ENCODE results near the gene PLA2G4E. TPM values are rescaled to one million over a fixed set of nuclear protein-coding genes. Genes with fewer than 3 reads are reported as not detected.

PLA2G4E gene
- total RNA-seq, 1 experiment from 2014 or later: 1.8 TPM

GRCh38 chr15:42060797-42061196 lies 40.0 kb upstream of the PLA2G4E start:
- BruUV-seq (replicated peaks): no TSS peak
- no peak for DNase-seq
- no peak for TF ChIP-seq CTCF (IDR thresholded peaks at IDR 0.05; ENCODE audit: insufficient read depth in 1 of 2, low read depth in 1 of 2, low read length in 1 of 2, severe bottlenecking in 1 of 2, unreplicated experiment in 1 of 2)
- Histone ChIP-seq H3K9me3 (no peaks in the 10 kb centered on the region), H3K36me3 (ENCODE audit: control insufficient read depth, insufficient read depth, low read length) (no peaks in the 10 kb centered on the region), H3K27me3 (replicated peaks; ENCODE audit: control insufficient read depth, insufficient read depth, low read length) (no peaks in the 10 kb centered on the region), H3K4me1 (peaks cover 23% of the 10 kb centered on the region), H3K4me3 (ENCODE audit: low read depth, low read length) (no peak overlapping the region)
- no peak overlapping the region for H3K27ac Mint-ChIP-seq (ENCODE audit: unreplicated experiment)
- H3K36me3 Mint-ChIP-seq (ENCODE audit: insufficient read depth, unreplicated experiment): peaks cover 17% of the 10 kb centered on the region
- no peak overlapping the region for H3K4me3 Mint-ChIP-seq (ENCODE audit: unreplicated experiment)
- ChIA-PET POLR2A (no interaction called here), CTCF (interaction anchor here (0.6 to 2.9 kb wide), 2 partner anchors 72 to 74 kb away, joined by 3 to 12 read pairs; no protein-coding TSS in a partner anchor)
- no peaks in the 10 kb centered on the region for H3K9me3 Mint-ChIP-seq (ENCODE audit: unreplicated experiment)
- H3K4me1 Mint-ChIP-seq (ENCODE audit: low read depth, unreplicated experiment): peaks cover 12% of the 10 kb centered on the region
- H3K27me3 Mint-ChIP-seq (ENCODE audit: insufficient read depth, unreplicated experiment): no peaks in the 10 kb centered on the region
- intact Hi-C loops (cut with micrococcal nuclease; ENCODE audit: unreplicated experiment): no loop called here

GRCh38 chr15:42060477-42060763 lies 39.6 kb upstream of the PLA2G4E start:
- Histone ChIP-seq H3K4me3 (ENCODE audit: low read depth, low read length) (no peak overlapping the region), H3K27me3 (replicated peaks; ENCODE audit: control insufficient read depth, insufficient read depth, low read length) (no peaks in the 10 kb centered on the region), H3K9me3 (no peaks in the 10 kb centered on the region), H3K36me3 (ENCODE audit: control insufficient read depth, insufficient read depth, low read length) (no peaks in the 10 kb centered on the region), H3K4me1 (peaks cover 19% of the 10 kb centered on the region)
- no peak for DNase-seq
- Mint-ChIP-seq H3K9me3 (ENCODE audit: unreplicated experiment) (no peaks in the 10 kb centered on the region), H3K27ac (ENCODE audit: unreplicated experiment) (no peak overlapping the region), H3K27me3 (ENCODE audit: insufficient read depth, unreplicated experiment) (no peaks in the 10 kb centered on the region), H3K4me1 (ENCODE audit: low read depth, unreplicated experiment) (peaks cover 12% of the 10 kb centered on the region), H3K36me3 (ENCODE audit: insufficient read depth, unreplicated experiment) (peaks cover 17% of the 10 kb centered on the region), H3K4me3 (ENCODE audit: unreplicated experiment) (no peak overlapping the region)
- ChIA-PET CTCF (interaction anchor here (0.6 to 2.9 kb wide), 2 partner anchors 71 to 74 kb away, joined by 3 to 12 read pairs; no protein-coding TSS in a partner anchor), POLR2A (no interaction called here)
- intact Hi-C loops (cut with micrococcal nuclease; ENCODE audit: unreplicated experiment): no loop called here
- TF ChIP-seq CTCF (IDR thresholded peaks at IDR 0.05; ENCODE audit: insufficient read depth in 1 of 2, low read depth in 1 of 2, low read length in 1 of 2, severe bottlenecking in 1 of 2, unreplicated experiment in 1 of 2): no peak
- no TSS peak for BruUV-seq (replicated peaks)

- no peaks in the 10 kb centered on the region for H3K27me3 ChIP-seq (replicated peaks; ENCODE audit: control insufficient read depth, insufficient read depth, low read length)
- H3K4me3 Mint-ChIP-seq (ENCODE audit: unreplicated experiment): no peak overlapping the region
- H3K36me3 Mint-ChIP-seq (ENCODE audit: insufficient read depth, unreplicated experiment): peaks cover 17% of the 10 kb centered on the region
- no peak overlapping the region for H3K4me3 ChIP-seq (ENCODE audit: low read depth, low read length)
- intact Hi-C loops (cut with micrococcal nuclease; ENCODE audit: unreplicated experiment): loop anchor here (5.0 kb wide), 1 partner anchor 133 kb away; no protein-coding TSS in a partner anchor
- H3K36me3 ChIP-seq (ENCODE audit: control insufficient read depth, insufficient read depth, low read length): no peaks in the 10 kb centered on the region
- ChIA-PET CTCF (interaction anchor here (2.9 kb wide), 1 partner anchor 71 kb away, joined by 12 read pairs; no protein-coding TSS in a partner anchor), POLR2A (no interaction called here)
- H3K4me1 ChIP-seq: peaks cover 19% of the 10 kb centered on the region
- BruUV-seq (replicated peaks): no TSS peak
- H3K9me3 Mint-ChIP-seq (ENCODE audit: unreplicated experiment): no peaks in the 10 kb centered on the region
- no peak overlapping the region for H3K27ac Mint-ChIP-seq (ENCODE audit: unreplicated experiment)
- H3K27me3 Mint-ChIP-seq (ENCODE audit: insufficient read depth, unreplicated experiment): no peaks in the 10 kb centered on the region
- peaks cover 12% of the 10 kb centered on the region for H3K4me1 Mint-ChIP-seq (ENCODE audit: low read depth, unreplicated experiment)
- H3K9me3 ChIP-seq: no peaks in the 10 kb centered on the region
- TF ChIP-seq CTCF (IDR thresholded peaks at IDR 0.05; ENCODE audit: insufficient read depth in 1 of 2, low read depth in 1 of 2, low read length in 1 of 2, severe bottlenecking in 1 of 2, unreplicated experiment in 1 of 2): peak; percentile 81 to 90
- peak in 1 of 2 experiments; percentile 75 for DNase-seq
Observed at GRCh38 chr15:42059661-42060476, 39.0 kb upstream of the PLA2G4E start.

Data from Caco-2 (cell line).